Lung microvascular endothelial cell (primary cell): ENCODE measurements around the gene HSD17B11. TPM values are rescaled to one million over a fixed set of nuclear protein-coding genes. Genes with fewer than 3 reads are reported as not detected.
"Not testable (repeated sequence)": the region's sequence is repeated elsewhere in the genome, so short reads cannot be mapped to it uniquely, and the experiment has no call there.

Experiments
- DNase-seq, 2 donors: peaks; one replicate each; pipeline versions ENCODE4 v3.0.0 to v3.0.0-alpha.2; 2010; ENCODE audit warnings: low read depth in 2 of 2
- total RNA-seq: library from RNA; depleted of rRNA; stranded (reverse); fragments of >200 nt; gene quantifications from 2 replicates; pipeline ENCODE4 v1.2.1, GENCODE V29; 2014

HSD17B11 gene
- total RNA-seq, 1 donor from 2014 or later = 31.2 TPM

GRCh38 chr4:87310691-87311335 lies 80.2 kb downstream of the HSD17B11 start:
- DNase-seq = no peak

DNA sequence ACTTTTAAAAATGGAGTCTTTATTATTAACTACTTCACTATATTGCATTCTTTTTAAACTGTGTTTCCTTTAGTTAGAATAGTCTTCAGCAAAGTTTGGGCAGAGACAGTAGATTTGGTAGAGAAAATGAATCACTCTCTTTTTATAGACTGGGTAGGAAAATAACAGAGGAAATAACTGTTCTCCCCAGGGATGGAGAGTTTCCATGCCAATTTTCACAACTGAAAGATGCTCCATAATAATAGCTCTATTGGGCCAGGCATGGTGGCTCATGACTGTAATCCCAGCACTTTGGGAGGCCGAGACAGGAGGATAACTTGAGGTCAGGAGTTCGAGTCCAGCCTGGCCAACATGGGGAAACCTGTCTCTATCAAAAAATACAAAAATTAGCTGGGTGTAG lies 81.4 kb downstream of the HSD17B11 start:
- DNase-seq = peak in 1 of 2 donors; percentile 37

DNA sequence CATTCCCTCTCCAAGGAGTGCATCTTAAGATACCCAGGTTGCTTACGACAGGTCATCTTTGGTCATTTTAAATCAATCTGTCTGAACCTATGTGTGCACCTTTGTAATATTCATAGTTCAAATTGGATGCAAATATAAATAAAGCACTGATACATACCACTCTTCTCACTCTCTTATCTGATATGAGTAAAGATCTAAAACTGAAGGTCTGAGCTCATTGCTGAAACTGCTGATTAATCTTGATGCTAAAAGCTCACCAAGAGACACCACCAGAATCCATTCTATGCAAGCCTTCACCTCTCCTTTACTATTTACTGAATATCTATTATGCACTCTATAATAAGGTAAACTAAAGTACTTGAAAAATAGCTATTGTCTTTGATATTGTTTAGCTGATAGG lies 84.9 kb downstream of the HSD17B11 start:
- no peak for DNase-seq

DNA sequence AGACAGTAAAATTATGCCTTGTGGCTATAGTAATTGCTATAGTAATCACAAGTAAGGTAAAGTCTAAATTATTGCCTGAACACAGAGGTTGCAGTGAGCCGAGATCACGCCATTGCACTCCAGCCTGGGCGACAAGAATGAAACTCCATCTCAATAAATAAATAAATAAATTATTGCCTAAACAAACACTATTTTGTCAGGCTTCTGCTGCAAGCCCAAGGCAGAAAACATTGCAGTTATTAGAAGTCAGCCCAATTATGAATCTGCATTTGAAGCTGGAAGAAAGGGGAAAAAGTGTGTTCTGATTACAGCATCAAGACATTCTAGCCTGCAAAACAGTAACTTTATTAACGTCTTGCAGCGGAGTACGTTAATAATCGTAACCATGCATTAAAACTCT lies 85.4 kb downstream of the HSD17B11 start:
- no peak for DNase-seq

GRCh38 chr4:87304745-87305432 lies 86.1 kb downstream of the HSD17B11 start:
- DNase-seq = peak in 1 of 2 donors; percentile 35

GRCh38 chr4:87299898-87300297 lies 91.1 kb downstream of the HSD17B11 start:
- DNase-seq = peak in 1 of 2 donors; percentile 66

- DNase-seq = no peak
Measured at GRCh38 chr4:87298362-87298761, 92.6 kb downstream of the HSD17B11 start.

- not testable (repeated sequence) for DNase-seq
Measured at GRCh38 chr4:87294911-87295310, 96.1 kb downstream of the HSD17B11 start.

GRCh38 chr4:87293889-87294288 lies 97.1 kb downstream of the HSD17B11 start:
- not testable (repeated sequence) for DNase-seq

- DNase-seq = no peak
Measured at GRCh38 chr4:87286970-87287369, 104.0 kb downstream of the HSD17B11 start.

Other genes starting within 250 kb of the HSD17B11 start
- gene KLHL8, start 170.6 kb downstream of the HSD17B11 start, total RNA-seq = 6.3 and 7.9 TPM in 2 replicates
- gene HSD17B13, start 68.3 kb downstream of the HSD17B11 start, total RNA-seq = under 0.01 TPM in 2 replicates
- 10.9 and 14.1 TPM in 2 replicates for gene NUDT9, start 31.4 kb upstream of the HSD17B11 start, total RNA-seq
- 1.1 and 4.2 TPM in 2 replicates for gene SPARCL1, start 138.2 kb upstream of the HSD17B11 start, total RNA-seq
- not detected in 2 replicates for gene DSPP, start 217.3 kb upstream of the HSD17B11 start, total RNA-seq